HEK293 (cell line): ENCODE measurements around the gene TMEM130.

Experiments
- EGR2 ChIP-seq: fragments of 450-650 bp; formaldehyde crosslinking; IDR thresholded peaks from 2 replicates; pipeline ENCODE4 v1.5.1; 2016; ENCODE audit warnings: low read depth, missing biosample characterization, missing genetic modification characterization
- GLIS2 ChIP-seq: fragments of 450-650 bp; formaldehyde crosslinking; IDR thresholded peaks from 2 replicates; pipeline ENCODE4 v1.5.1; 2016; ENCODE audit warnings: missing biosample characterization, missing genetic modification characterization
- KLF1 ChIP-seq: fragments of 450-650 bp; formaldehyde crosslinking; IDR thresholded peaks from 2 replicates; pipeline ENCODE4 v1.5.1; 2016; ENCODE audit warnings: missing biosample characterization, missing genetic modification characterization
- KLF7 ChIP-seq: fragments of 450-650 bp; formaldehyde crosslinking; IDR thresholded peaks from 2 replicates; pipeline ENCODE4 v1.5.1; 2016; ENCODE audit warnings: missing biosample characterization, missing genetic modification characterization, borderline replicate concordance
- KLF8 ChIP-seq: fragments of 450-650 bp; formaldehyde crosslinking; IDR thresholded peaks from 2 replicates; pipeline ENCODE4 v1.5.1; 2016; ENCODE audit warnings: missing biosample characterization, missing genetic modification characterization
- OSR2 ChIP-seq: fragments of 450-650 bp; formaldehyde crosslinking; IDR thresholded peaks from 2 replicates; pipeline ENCODE4 v1.5.1; 2016; ENCODE audit warnings: missing biosample characterization, missing genetic modification characterization
- PRDM1 ChIP-seq: fragments of 450-650 bp; formaldehyde crosslinking; IDR thresholded peaks from 2 replicates; pipeline ENCODE4; 2016; ENCODE audit warnings: missing biosample characterization, missing genetic modification characterization
- ZBTB1 ChIP-seq: fragments of 450-650 bp; formaldehyde crosslinking; IDR thresholded peaks from 2 replicates; pipeline ENCODE4 v1.5.1; 2016; ENCODE audit warnings: missing biosample characterization, missing genetic modification characterization
- ZBTB7A ChIP-seq: fragments of 450-650 bp; formaldehyde crosslinking; IDR thresholded peaks from 2 replicates; pipeline ENCODE4 v1.5.1; 2016; ENCODE audit warnings: low read depth, missing biosample characterization, missing genetic modification characterization
- ZIC2 ChIP-seq: fragments of 450-650 bp; formaldehyde crosslinking; IDR thresholded peaks from 2 replicates; pipeline ENCODE4 v1.5.1; 2016; ENCODE audit warnings: missing biosample characterization, missing genetic modification characterization
- ZNF146 ChIP-seq: fragments of 450-650 bp; formaldehyde crosslinking; IDR thresholded peaks from 2 replicates; pipeline ENCODE4 v1.5.1; 2016; ENCODE audit warnings: missing biosample characterization, missing genetic modification characterization
- ZNF202 ChIP-seq: fragments of 450-650 bp; formaldehyde crosslinking; IDR thresholded peaks from 2 replicates; pipeline ENCODE4 v1.5.1; 2016; ENCODE audit warnings: missing biosample characterization, missing genetic modification characterization, borderline replicate concordance
- ZNF211 ChIP-seq: fragments of 450-650 bp; formaldehyde crosslinking; IDR thresholded peaks from 2 replicates; pipeline ENCODE4 v1.5.1; 2016; ENCODE audit warnings: low read depth, missing biosample characterization, missing genetic modification characterization
- ZNF221 ChIP-seq: fragments of 450-650 bp; formaldehyde crosslinking; IDR thresholded peaks from 2 replicates; pipeline ENCODE4 v1.5.1; 2017; ENCODE audit warnings: missing biosample characterization, missing genetic modification characterization, borderline replicate concordance
- ZNF239 ChIP-seq: fragments of 450-650 bp; formaldehyde crosslinking; IDR thresholded peaks from 2 replicates; pipeline ENCODE4 v1.5.1; 2016; ENCODE audit warnings: missing biosample characterization, missing genetic modification characterization
- ZNF266 ChIP-seq: fragments of 450-650 bp; formaldehyde crosslinking; IDR thresholded peaks from 2 replicates; pipeline ENCODE4 v1.5.1; 2016; ENCODE audit warnings: missing biosample characterization, missing genetic modification characterization, low read depth
- ZNF280C ChIP-seq: fragments of 450-650 bp; formaldehyde crosslinking; IDR thresholded peaks from 2 replicates; pipeline ENCODE4 v1.5.1; 2016; ENCODE audit warnings: missing biosample characterization, missing genetic modification characterization
- ZNF311 ChIP-seq: fragments of 450-650 bp; formaldehyde crosslinking; IDR thresholded peaks from 2 replicates; pipeline ENCODE4 v1.5.1; 2017; ENCODE audit warnings: missing biosample characterization, missing genetic modification characterization, borderline replicate concordance
- ZNF426 ChIP-seq: fragments of 450-650 bp; formaldehyde crosslinking; IDR thresholded peaks from 2 replicates; pipeline ENCODE4 v1.5.1; 2017; ENCODE audit warnings: missing biosample characterization, missing genetic modification characterization, mild to moderate bottlenecking, inconsistent platforms, moderate library complexity
- ZNF48 ChIP-seq: fragments of 450-650 bp; formaldehyde crosslinking; IDR thresholded peaks from 2 replicates; pipeline ENCODE4 v1.5.1; 2016; ENCODE audit warnings: missing biosample characterization, missing genetic modification characterization
- ZNF501 ChIP-seq: fragments of 450-650 bp; formaldehyde crosslinking; IDR thresholded peaks from 2 replicates; pipeline ENCODE4 v1.5.1; 2016; ENCODE audit warnings: missing biosample characterization, missing genetic modification characterization
- ZNF510 ChIP-seq: fragments of 450-650 bp; formaldehyde crosslinking; IDR thresholded peaks from 2 replicates; pipeline ENCODE4 v1.5.1; 2018; ENCODE audit warnings: mild to moderate bottlenecking, missing genetic modification characterization, missing biosample characterization; ENCODE audit not compliant: insufficient replicate concordance
- ZNF513 ChIP-seq: fragments of 450-650 bp; IDR thresholded peaks from 2 replicates; pipeline ENCODE4 v1.5.1; 2018; ENCODE audit warnings: missing biosample characterization, missing genetic modification characterization
- ZNF518A ChIP-seq: fragments of 450-650 bp; formaldehyde crosslinking; conservative IDR thresholded peaks from 2 replicates; pipeline ENCODE4 v1.5.1; 2016; ENCODE audit warnings: low read depth, missing biosample characterization, missing genetic modification characterization
- ZNF529 ChIP-seq: fragments of 450-650 bp; formaldehyde crosslinking; IDR thresholded peaks from 2 replicates; pipeline ENCODE4 v1.5.1; 2017; ENCODE audit warnings: missing genetic modification characterization, missing biosample characterization; ENCODE audit not compliant: insufficient replicate concordance
- ZNF549 ChIP-seq: fragments of 450-650 bp; IDR thresholded peaks from 2 replicates; pipeline ENCODE4 v1.5.1; 2018; ENCODE audit warnings: missing biosample characterization, missing genetic modification characterization, mild to moderate bottlenecking, inconsistent platforms, moderate library complexity
- ZNF558 ChIP-seq: fragments of 450-650 bp; formaldehyde crosslinking; IDR thresholded peaks from 2 replicates; pipeline ENCODE4 v1.5.1; 2016; ENCODE audit warnings: missing biosample characterization, missing genetic modification characterization
- ZNF571 ChIP-seq: fragments of 450-650 bp; formaldehyde crosslinking; IDR thresholded peaks from 2 replicates; pipeline ENCODE4 v1.5.0; 2017; ENCODE audit warnings: missing biosample characterization, missing genetic modification characterization
- ZNF621 ChIP-seq: fragments of 450-650 bp; formaldehyde crosslinking; IDR thresholded peaks from 2 replicates; pipeline ENCODE4 v1.5.1; 2017; ENCODE audit warnings: missing biosample characterization, missing genetic modification characterization
- ZNF624 ChIP-seq: fragments of 450-650 bp; formaldehyde crosslinking; IDR thresholded peaks from 2 replicates; pipeline ENCODE4 v1.5.1; 2017; ENCODE audit warnings: missing biosample characterization, missing genetic modification characterization
- ZNF626 ChIP-seq: fragments of 450-650 bp; sonication (Bioruptor Pico); formaldehyde crosslinking; IDR thresholded peaks from 2 replicates; pipeline ENCODE4 v1.5.1; 2018; ENCODE audit warnings: missing biosample characterization, missing genetic modification characterization, inconsistent platforms
- ZNF658 ChIP-seq: fragments of 450-650 bp; formaldehyde crosslinking; IDR thresholded peaks from 2 replicates; pipeline ENCODE4; 2016; ENCODE audit warnings: missing biosample characterization, missing genetic modification characterization
- ZNF664 ChIP-seq: fragments of 450-650 bp; formaldehyde crosslinking; IDR thresholded peaks from 2 replicates; pipeline ENCODE4 v1.5.1; 2016; ENCODE audit warnings: missing biosample characterization, missing genetic modification characterization
- ZNF768 ChIP-seq: fragments of 450-650 bp; formaldehyde crosslinking; IDR thresholded peaks from 2 replicates; pipeline ENCODE4 v1.5.1; 2018; ENCODE audit warnings: missing biosample characterization, mild to moderate bottlenecking, missing genetic modification characterization
- ZSCAN30 ChIP-seq: fragments of 450-650 bp; IDR thresholded peaks from 2 replicates; pipeline ENCODE4 v1.5.1; 2018; ENCODE audit warnings: missing biosample characterization, mild to moderate bottlenecking, missing genetic modification characterization, moderate library complexity

The TMEM130 gene

GRCh38 chr7:98870121-98870651 is 372 bp upstream of the TMEM130 start (continued):
- no peak for TF ChIP-seq ZNF518A (tag by site-specific recombination)
- no peak for TF ChIP-seq ZNF571 (tag by site-specific recombination)
- TF ChIP-seq ZNF621 (tag by site-specific recombination) = no peak
- no peak for TF ChIP-seq ZNF311 (tag by site-specific recombination)
- no peak for TF ChIP-seq ZNF202 (tag by site-specific recombination)
- TF ChIP-seq ZBTB7A (tag by site-specific recombination) = no peak
- no peak for TF ChIP-seq ZNF658 (tag by site-specific recombination)
- TF ChIP-seq ZNF529 = no peak
- no peak for TF ChIP-seq ZSCAN30 (tag by site-specific recombination)
- no peak for TF ChIP-seq ZNF146 (tag by site-specific recombination)
- TF ChIP-seq ZNF626 (tag by site-specific recombination) = no peak
- TF ChIP-seq PRDM1 (tag by site-specific recombination) = no peak
- no peak for TF ChIP-seq ZNF239 (tag by site-specific recombination)
- TF ChIP-seq ZNF664 (tag by site-specific recombination) = no peak
- no peak for TF ChIP-seq ZNF510 (tag by site-specific recombination)
- no peak for TF ChIP-seq ZNF266 (tag by site-specific recombination)
- TF ChIP-seq ZNF221 (tag by site-specific recombination) = no peak
- TF ChIP-seq ZIC2 (tag by site-specific recombination) = peak; percentile 52
- TF ChIP-seq KLF8 (tag by site-specific recombination) = peak; percentile 49; the same call in 1 of the 2 replicates
- TF ChIP-seq ZNF211 (tag by site-specific recombination) = no peak
- no peak for TF ChIP-seq ZNF501 (tag by site-specific recombination)
- TF ChIP-seq ZNF768 (tag by site-specific recombination) = no peak
- no peak for TF ChIP-seq ZNF280C (tag by site-specific recombination)
- no peak for TF ChIP-seq ZNF426 (tag by site-specific recombination)
- TF ChIP-seq ZBTB1 = peak; percentile 17; the same call in 1 of the 2 replicates
- TF ChIP-seq ZNF549 (tag by site-specific recombination) = no peak
- TF ChIP-seq KLF1 (tag by site-specific recombination) = peak; percentile 64
- peak; percentile 64 for TF ChIP-seq EGR2 (tag by site-specific recombination)
- no peak for TF ChIP-seq ZNF558 (tag by site-specific recombination)
- no peak for TF ChIP-seq ZNF513
- TF ChIP-seq ZNF624 (tag by site-specific recombination) = no peak
- TF ChIP-seq OSR2 (tag by site-specific recombination) = peak; percentile 55
- peak; percentile 70 for TF ChIP-seq GLIS2 (tag by site-specific recombination)
- no peak for TF ChIP-seq ZNF48 (tag by site-specific recombination)
- no peak for TF ChIP-seq KLF7
